Adrenal gland (tissue), 12 donors: ENCODE results near the gene TSFM. TPM values are rescaled to one million over a fixed set of nuclear protein-coding genes. Genes with fewer than 3 reads are reported as not detected.

Experiments
- DNase-seq, 7 donors: peaks; one replicate each; pipeline ENCODE4 v3.0.0-alpha.2; 2019 to 2020
- H3K27ac ChIP-seq, 5 donors: fragments of 200-600 bp; sonication (generic) in 4 of 5; 1 replicate in 3 of 5; 2 replicates in 2 of 5; pipeline versions ENCODE4 v1.5.1 to v1.8.0; 2016 to 2020; ENCODE audit warnings: mild to moderate bottlenecking in 1 of 5
- H3K27me3 ChIP-seq: fragments of 200-600 bp; 2 replicates; pipeline ENCODE4 v1.8.0; 2021
- H3K36me3 ChIP-seq, 2 donors: fragments of 200-600 bp; replicated peaks in 1 of 2; 1 replicate in 1 of 2; 2 replicates in 1 of 2; pipeline versions ENCODE4 v1.5.1 to v1.8.0; 2018 to 2022
- H3K4me1 ChIP-seq, 2 donors: fragments of 200-600 bp; replicated peaks in 1 of 2; 1 replicate in 1 of 2; 2 replicates in 1 of 2; pipeline versions ENCODE4 v1.5.1 to v1.8.0; 2018 to 2021
- H3K4me3 ChIP-seq, 4 donors: fragments of 200-600 bp; sonication (generic) in 3 of 4; one replicate each; pipeline ENCODE4 v1.5.1; 2016 to 2018
- H3K9me3 ChIP-seq, 3 donors: fragments of 200-600 bp; sonication (generic) in 1 of 3; replicated peaks in 1 of 3; 1 replicate in 2 of 3; 2 replicates in 1 of 3; pipeline versions ENCODE4 v1.5.1 to v1.8.0; 2016 to 2021
- CTCF ChIP-seq, 6 experiments: fragments of 450-650 bp in 4 of 6; fragments of 200-600 bp in 2 of 6; sonication (generic) in 1 of 6; IDR thresholded peaks; 1 replicate in 5 of 6; 2 replicates in 1 of 6; pipeline versions ENCODE4 v1.5.1 to v1.8.0; 2016 to 2021; ENCODE audit warnings: antibody characterized with exemption in 6 of 6, mild to moderate bottlenecking in 2 of 6, moderate library complexity in 1 of 6
- POLR2A ChIP-seq, 2 donors: fragments of 450-650 bp; IDR thresholded peaks; one replicate each; pipeline ENCODE4 v1.6.1; 2017; ENCODE audit warnings: antibody characterized with exemption in 2 of 2, mild to moderate bottlenecking in 2 of 2, moderate library complexity in 1 of 2
- WGBS, 4 donors: extraction: QIAGEN DNeasy Blood & Tissue Kit in 2 of 4; methylation state at CpG; one replicate each; pipeline versions ENCODE4 v1.1.5 to v1.1.7; 2013 to 2017; 5-methylcytosine and 5-hydroxymethylcytosine counted together
- intact Hi-C, 2 donors: fragments of 100-400 bp; cut with DNase I; formaldehyde crosslinking; loops; one replicate each; pipeline versions ENCODE4 v1.14.1 to v1.15.0; 2022 to 2023
- microRNA counts, 2 donors: library from miRNA; unstranded; fragments of <30 nt; microRNA quantifications; one replicate each; lab custom pipeline; 2016
- microRNA-seq, 3 donors: library from miRNA; unstranded; fragments of <30 nt; microRNA quantifications; one replicate each; pipeline ENCODE4, GENCODE V29; 2017 to 2020
- polyA plus RNA-seq, 3 donors: library from polyadenylated mRNA; stranded (reverse); fragments of 200-250 nt in 2 of 3; fragments of 350-450 nt in 1 of 3; fragmentation: Illumina TruSeq in 1 of 3; extraction: RNeasy Lipid Tissue Mini Kit (QIAGEN cat#74804) in 1 of 3; gene quantifications; one replicate each; pipeline ENCODE4 v1.2.3, GENCODE V29; 2013 to 2014
- small RNA-seq, 2 donors: library from RNA; depleted of rRNA; stranded (forward); fragments of <200 nt; gene quantifications; one replicate each; pipeline ENCODE3, GENCODE V24; 2016
- total RNA-seq, 9 donors: library from RNA; depleted of rRNA in 4 of 9; stranded (reverse); fragments of >200 nt in 4 of 9; fragments of 120-200 nt in 1 of 9; fragmentation: NEBNext Ultra II Directional in 1 of 9; extraction: Animal tissue kit (Norgen Biotek cat#: 25700) in 1 of 9; gene quantifications; one replicate each; pipeline versions ENCODE4 v1.1.0 to v1.2.4, GENCODE V29; 2013 to 2023
- donor health status: healthy with polysubstance abuse.
- donor health status: Bipolar disorder and iron deficiency.
- donor health status: DM: yes; HTN: yes; CAD: no.
- donor health status: DM: no; HTN: no; CAD: no.
- donor health status: DM: no; HTN: no; CAD: no.
- donor health status: DM: yes; HTN: yes; CAD: no.

Gene TSFM
- total and polyA plus RNA-seq, 12 donors: 31.5 to 107 (median 69.5) TPM

- Histone ChIP-seq H3K9me3 (no peaks in the 10 kb centered on the region), H3K4me3 (peak overlapping the region; percentile 67 to 99 (median 95)), H3K4me1 (peaks cover 37 to 43% of the 10 kb centered on the region in 2 donors), H3K36me3 (no peaks in the 10 kb centered on the region), H3K27ac (peak overlapping the region; percentile 96 to 100 (median 99)), H3K27me3 (no peaks in the 10 kb centered on the region)
- TF ChIP-seq POLR2A (IDR thresholded peaks at IDR 0.05): peak; percentile 46 to 65
- TF ChIP-seq CTCF (IDR thresholded peaks at IDR 0.05): no peak
- WGBS, 4 donors: 0 to 1% (median 0%) methylated on average over 1 to 81 of the region's 81 CpGs
- DNase-seq: peak; percentile 82 to 89 (median 84)
- intact Hi-C loops: no loop called here
These were observed 63.1 kb downstream of the TSFM start for GRCh38 chr12:57845478-57846284.

GRCh38 chr12:57846285-57846576, 63.6 kb downstream of the TSFM start:
- peaks cover 31 to 41% of the 10 kb centered on the region in 2 donors for H3K4me1 ChIP-seq
- 0 to 1% (median 0%) methylated on average over 12 to 26 of the region's 26 CpGs; no CpG with 5 or more reads in 1 of the 4 donors for WGBS, 4 donors
- peak overlapping the region; percentile 67 to 99 (median 95) for H3K4me3 ChIP-seq
- DNase-seq: peak in 1 of 7 donors; percentile 35
- H3K36me3 ChIP-seq: no peaks in the 10 kb centered on the region
- no peaks in the 10 kb centered on the region for H3K9me3 ChIP-seq
- intact Hi-C loops: no loop called here
- peak overlapping the region; percentile 96 to 100 (median 99) for H3K27ac ChIP-seq
- TF ChIP-seq POLR2A (IDR thresholded peaks at IDR 0.05) (no peak), CTCF (IDR thresholded peaks at IDR 0.05) (no peak)
- H3K27me3 ChIP-seq: no peaks in the 10 kb centered on the region

GRCh38 chr12:57846577-57847319, 64.2 kb downstream of the TSFM start, which contains the start of gene CTDSP2:
Gene CTDSP2 (minus strand): TSS chr12:57846729. CDS start chr12:57846435, 294 bp downstream.
- intact Hi-C loops: no loop called here
- Histone ChIP-seq H3K9me3 (no peaks in the 10 kb centered on the region), H3K4me1 (peaks cover 26 to 37% of the 10 kb centered on the region in 2 donors), H3K27ac (peak within 1 kb of the TSS; percentile 96 to 100 (median 99)), H3K4me3 (peak within 1 kb of the TSS; percentile 67 to 99 (median 95)), H3K27me3 (no peaks in the 10 kb centered on the region), H3K36me3 (no peaks in the 10 kb centered on the region)
- TF ChIP-seq CTCF (IDR thresholded peaks at IDR 0.05): peak in 1 of 6 experiments; percentile 15
- TF ChIP-seq POLR2A (IDR thresholded peaks at IDR 0.05): peak; percentile 73 to 76
- 1 to 10% (median 1%) methylated on average over 2 to 58 of the region's 58 CpGs for WGBS, 4 donors
- peak; percentile 100 for DNase-seq

MicroRNAs encoded within 50 kb of the gene (microRNA counts, 767-probe panel; counts per million panel counts)
- 6,344 to 8,289 counts per million in 2 donors for microRNA hsa-miR-26a-5p (lab: Ali Mortazavi, UCI)

Small RNA genes lying within 50 kb of the gene (microRNA-seq; reads per million reads assigned to microRNA genes)
- 315 to 524 (median 321) reads per million in 3 donors for gene MIR26A2
- 0 to 0.45 (median 0) reads per million in 3 donors for gene MIR6759

Small RNA genes lying within 50 kb of the gene (small RNA-seq; reads per million reads assigned to genes)
- gene MIR26A2: 3.4 to 7.2 reads per million in 2 donors
- gene RNU6-1083P: 0 reads per million in 2 donors

Other genes with a start within 250 kb of the TSFM start
- gene DCTN2, start 235.6 kb upstream of the TSFM start, total RNA-seq: 100 to 1,000 TPM; 114 to 202 (median 137) TPM
- 100 to 1,000 TPM in 2 of 3 donors, 10 to 100 TPM in 1; 81.2 to 238 (median 101) TPM for gene DCTN2, start 235.6 kb upstream of the TSFM start, polyA plus RNA-seq
- gene KIF5A, start 232.7 kb upstream of the TSFM start, total RNA-seq: 1 to 10 TPM in 4 of 9 donors, under 1 TPM in 4, not detected in 1; 0.32 to 7.6 (median 1.3) TPM
- 1 to 10 TPM; 1.9 to 7.4 (median 5.6) TPM for gene KIF5A, start 232.7 kb upstream of the TSFM start, polyA plus RNA-seq
- gene PIP4K2C, start 191.6 kb upstream of the TSFM start, total RNA-seq: 10 to 100 TPM; 19.5 to 75.9 (median 28.8) TPM
- gene PIP4K2C, start 191.6 kb upstream of the TSFM start, polyA plus RNA-seq: 10 to 100 TPM in 1 of 3 donors, 1 to 10 TPM in 2; 8.1 to 31.5 (median 8.6) TPM
- gene DTX3, start 178.0 kb upstream of the TSFM start, total RNA-seq: 10 to 100 TPM; 21.4 to 59.7 (median 46.0) TPM
- gene DTX3, start 178.0 kb upstream of the TSFM start, polyA plus RNA-seq: 100 to 1,000 TPM in 1 of 3 donors, 10 to 100 TPM in 2; 20.4 to 136 (median 98.9) TPM
- gene ARHGEF25, start 171.4 kb upstream of the TSFM start, total RNA-seq: 10 to 100 TPM in 4 of 9 donors, 1 to 10 TPM in 5; 4.9 to 15.9 (median 9.3) TPM
- gene ARHGEF25, start 171.4 kb upstream of the TSFM start, polyA plus RNA-seq: 10 to 100 TPM in 2 of 3 donors, 1 to 10 TPM in 1; 5.3 to 86.4 (median 34.4) TPM
- gene B4GALNT1, start 149.6 kb upstream of the TSFM start, total RNA-seq: 1 to 10 TPM in 5 of 9 donors, under 1 TPM in 4; 0.17 to 7.4 (median 1.1) TPM
- 1 to 10 TPM; 1.0 to 1.3 (median 1.3) TPM for gene B4GALNT1, start 149.6 kb upstream of the TSFM start, polyA plus RNA-seq
- gene OS9, start 88.7 kb upstream of the TSFM start, total RNA-seq: 100 to 1,000 TPM; 157 to 428 (median 293) TPM
- gene OS9, start 88.7 kb upstream of the TSFM start, polyA plus RNA-seq: 100 to 1,000 TPM; 155 to 282 (median 234) TPM
- 1 to 10 TPM in 7 of 9 donors, under 1 TPM in 2; 0.50 to 4.0 (median 1.8) TPM for gene AGAP2, start 44.0 kb upstream of the TSFM start, total RNA-seq
- 1 to 10 TPM; 1.9 to 8.1 (median 2.6) TPM for gene AGAP2, start 44.0 kb upstream of the TSFM start, polyA plus RNA-seq
- gene TSPAN31, start 37.7 kb upstream of the TSFM start, total RNA-seq: 100 to 1,000 TPM in 1 of 9 donors, 10 to 100 TPM in 8; 44.2 to 115 (median 58.1) TPM
- 10 to 100 TPM; 25.3 to 50.7 (median 45.1) TPM for gene TSPAN31, start 37.7 kb upstream of the TSFM start, polyA plus RNA-seq
- gene CDK4, start 30.5 kb upstream of the TSFM start, total RNA-seq: 100 to 1,000 TPM in 8 of 9 donors, 10 to 100 TPM in 1; 90.9 to 197 (median 145) TPM
- gene CDK4, start 30.5 kb upstream of the TSFM start, polyA plus RNA-seq: 10 to 100 TPM; 46.8 to 78.8 (median 66.1) TPM
- gene MARCHF9, start 27.7 kb upstream of the TSFM start, total RNA-seq: 10 to 100 TPM in 7 of 9 donors, 1 to 10 TPM in 2; 6.7 to 23.4 (median 16.5) TPM
- 10 to 100 TPM in 2 of 3 donors, 1 to 10 TPM in 1; 9.5 to 45.1 (median 44.0) TPM for gene MARCHF9, start 27.7 kb upstream of the TSFM start, polyA plus RNA-seq
- gene CYP27B1, start 15.7 kb upstream of the TSFM start, total RNA-seq: 10 to 100 TPM in 1 of 9 donors, 1 to 10 TPM in 7, under 1 TPM in 1; 0.48 to 10.4 (median 2.8) TPM
- gene CYP27B1, start 15.7 kb upstream of the TSFM start, polyA plus RNA-seq: 1 to 10 TPM; 2.5 to 3.8 (median 3.5) TPM
- gene METTL1, start 10.7 kb upstream of the TSFM start, total RNA-seq: 10 to 100 TPM in 8 of 9 donors, 1 to 10 TPM in 1; 4.7 to 56.8 (median 22.6) TPM
- gene METTL1, start 10.7 kb upstream of the TSFM start, polyA plus RNA-seq: 10 to 100 TPM; 53.4 to 87.8 (median 62.6) TPM
- gene EEF1AKMT3, start 10.2 kb upstream of the TSFM start, total RNA-seq: 10 to 100 TPM in 5 of 9 donors, 1 to 10 TPM in 4; 4.3 to 35.9 (median 11.8) TPM
- gene EEF1AKMT3, start 10.2 kb upstream of the TSFM start, polyA plus RNA-seq: 1 to 10 TPM; 2.4 to 9.9 (median 3.4) TPM
- 10 to 100 TPM in 1 of 9 donors, 1 to 10 TPM in 8; 1.5 to 10.3 (median 4.5) TPM for gene AVIL, start 35.9 kb downstream of the TSFM start, total RNA-seq
- 10 to 100 TPM in 2 of 3 donors, 1 to 10 TPM in 1; 5.0 to 32.6 (median 27.9) TPM for gene AVIL, start 35.9 kb downstream of the TSFM start, polyA plus RNA-seq
- 100 to 1,000 TPM in 7 of 9 donors, 10 to 100 TPM in 2; 89.2 to 275 (median 250) TPM for gene CTDSP2, start 63.9 kb downstream of the TSFM start, total RNA-seq
- gene CTDSP2, start 63.9 kb downstream of the TSFM start, polyA plus RNA-seq: 10 to 100 TPM; 42.9 to 89.6 (median 51.3) TPM
- 10 to 100 TPM in 4 of 9 donors, 1 to 10 TPM in 5; 4.2 to 20.0 (median 7.2) TPM for gene ATP23, start 158.8 kb downstream of the TSFM start, total RNA-seq
- gene ATP23, start 158.8 kb downstream of the TSFM start, polyA plus RNA-seq: 10 to 100 TPM in 1 of 3 donors, 1 to 10 TPM in 2; 6.6 to 12.1 (median 8.4) TPM